CD4-positive, alpha-beta T cell (primary cell): ENCODE measurements around the gene MED13. TPM values are rescaled to one million over a fixed set of nuclear protein-coding genes. Genes with fewer than 3 reads are reported as not detected.

Experiments
- ATAC-seq: fragments of 200-7000 bp; cut with Tn5 transposase; one replicate; pipeline ENCODE4 v1.10.0; 2022; ENCODE audit warnings: mild to moderate bottlenecking; ENCODE audit not compliant: poor library complexity
- CTCF ChIA-PET: fragments of 350-600 bp; sonication (Branson Sonifier 250); formaldehyde crosslinking; loops from one replicate; lab custom pipeline; 2021; ENCODE audit warnings: antibody characterized with exemption, inconsistent platforms; lab: Charles Lee
- POLR2A ChIA-PET: fragments of 350-600 bp; sonication (Branson Sonifier 250); formaldehyde crosslinking; loops from one replicate; lab custom pipeline; 2021; ENCODE audit warnings: antibody characterized with exemption, inconsistent platforms; lab: Charles Lee
- DNase-seq, 14 experiments: peaks; one replicate each; pipeline ENCODE4 v3.0.0-alpha.2; 2013 to 2020; ENCODE audit warnings: mixed read lengths in 2 of 14
- H3K27ac ChIP-seq, 2 donors: one replicate each; pipeline versions ENCODE4 v1.5.1 to v1.7.0; 2013; ENCODE audit warnings: low read length in 2 of 2, low read depth in 1 of 2, mild to moderate bottlenecking in 1 of 2
- H3K27me3 ChIP-seq, 2 experiments: 1 replicate in 1 of 2; 2 replicates in 1 of 2; pipeline versions ENCODE4 v1.6.1 to v1.7.0; 2013; ENCODE audit warnings: low read length in 2 of 2, control low read depth in 1 of 2, mild to moderate bottlenecking in 1 of 2, moderate library complexity in 1 of 2; ENCODE audit not compliant: insufficient read depth in 2 of 2, control insufficient read depth in 1 of 2
- H3K36me3 ChIP-seq: one replicate; pipeline ENCODE4 v1.6.1; 2013; ENCODE audit warnings: low read length, control low read depth; ENCODE audit not compliant: insufficient read depth
- H3K4me1 ChIP-seq: one replicate; pipeline ENCODE4 v1.6.1; 2013; ENCODE audit warnings: low read length, control low read depth; ENCODE audit not compliant: insufficient read depth
- H3K4me3 ChIP-seq: one replicate; pipeline ENCODE4 v1.5.1; 2013; ENCODE audit warnings: mild to moderate bottlenecking, low read length, moderate library complexity
- H3K9me3 ChIP-seq, 2 experiments: 1 replicate in 1 of 2; 2 replicates in 1 of 2; pipeline versions ENCODE4 v1.6.1 to v1.7.0; 2013; ENCODE audit warnings: low read length in 2 of 2, mild to moderate bottlenecking in 2 of 2, control low read depth in 1 of 2, moderate library complexity in 1 of 2; ENCODE audit not compliant: control insufficient read depth in 1 of 2, insufficient read depth in 1 of 2
- H3K27ac Mint-ChIP-seq: one replicate; pipeline ENCODE4 v1.8.0; 2020; ENCODE audit warnings: mixed read lengths
- H3K27me3 Mint-ChIP-seq: one replicate; pipeline ENCODE4 v1.8.0; 2021; ENCODE audit warnings: mixed read lengths
- H3K36me3 Mint-ChIP-seq: one replicate; pipeline ENCODE4 v1.8.0; 2021; ENCODE audit warnings: low read depth, mixed read lengths
- H3K4me1 Mint-ChIP-seq: one replicate; pipeline ENCODE4 v1.8.0; 2021; ENCODE audit warnings: low read depth, mixed read lengths
- H3K4me3 Mint-ChIP-seq: one replicate; pipeline ENCODE4 v1.8.0; 2020; ENCODE audit warnings: mild to moderate bottlenecking, mixed read lengths
- H3K9me3 Mint-ChIP-seq: one replicate; pipeline ENCODE4 v1.8.0; 2020; ENCODE audit warnings: mixed read lengths
- CTCF ChIP-seq: fragments of 200-600 bp; IDR thresholded peaks from one replicate; pipeline ENCODE4 v1.8.0; 2022; ENCODE audit warnings: antibody characterized with exemption, mild to moderate bottlenecking
- intact Hi-C, 2 experiments: fragments of 100-400 bp; cut with DNase I in 1 of 2; cut with micrococcal nuclease in 1 of 2; formaldehyde crosslinking; loops; one replicate each; pipeline versions ENCODE4 v1.15.1 to v1.9.0; 2023 to 2025; cut with DNase I, micrococcal nuclease
- total RNA-seq, 174 experiments: library from RNA in 2 of 174; stranded (reverse) in 2 of 174; gene quantifications; one replicate each; pipeline ENCODE4 v1.2.3 and lab custom pipeline; 2021 to 2026

The MED13 gene
- total RNA-seq, 2 experiments from 2014 or later, result 75.7 to 85.8 TPM

DNA sequence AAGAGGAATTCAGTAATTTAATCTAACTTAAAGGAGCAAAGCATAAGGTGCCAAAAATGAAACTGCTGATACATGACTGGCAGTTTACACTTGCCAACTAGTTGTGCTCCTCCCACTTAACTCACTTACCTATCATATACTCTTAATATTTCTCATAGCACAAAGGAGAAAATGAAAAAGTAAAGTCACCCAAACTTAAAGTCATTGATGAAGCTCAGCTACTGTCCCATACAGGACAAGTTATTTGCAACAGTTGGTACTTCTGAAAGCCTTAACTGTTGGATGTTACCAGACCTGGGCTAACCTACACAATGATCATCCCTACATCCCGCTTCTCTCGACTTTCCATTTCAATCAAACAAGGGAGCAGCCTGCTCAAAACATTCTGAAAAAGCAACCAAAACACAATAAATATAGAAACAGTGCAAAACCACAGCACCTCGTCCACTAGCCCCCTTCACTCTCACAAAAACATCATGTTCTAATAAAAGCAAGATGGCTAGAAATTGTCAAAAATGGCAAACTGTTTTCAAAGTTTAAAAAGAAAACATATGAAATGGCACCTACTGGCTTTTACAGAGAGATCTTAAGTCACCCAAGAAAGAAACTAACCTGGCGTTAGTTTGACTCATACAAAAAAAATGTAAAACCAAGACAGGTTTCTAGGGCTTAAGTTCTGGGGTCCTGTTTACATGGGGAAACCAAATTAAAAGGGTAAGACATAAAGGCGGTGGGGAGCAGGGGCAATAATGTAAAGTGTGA, 868 bp downstream of the MED13 start:
- H3K27me3 ChIP-seq, result no peaks in the 10 kb centered on the region
- peak overlapping the region; percentile 100 for H3K4me3 ChIP-seq
- peaks cover 51% of the 10 kb centered on the region for H3K4me1 Mint-ChIP-seq
- ATAC-seq, result peak; percentile 14
- peaks cover 14% of the 10 kb centered on the region for H3K4me1 ChIP-seq
- H3K36me3 ChIP-seq, result peaks cover 21% of the 10 kb centered on the region
- intact Hi-C loops, result loop anchor here (2.0 to 10.0 kb wide), 4 partner anchors 137 to 1989 kb away; partner anchors contain the start of genes INTS2 (in 2 of the 2), HEATR6 (in 1 of the 2) and TANC2 (in 1 of the 2)
- H3K27ac ChIP-seq, result peak overlapping the region; percentile 59 to 66
- no peaks in the 10 kb centered on the region for H3K9me3 ChIP-seq
- peak in 3 of 14 experiments; percentile 49 to 61 (median 51) for DNase-seq
- POLR2A ChIA-PET, result interaction anchor here (0.6 to 1.2 kb wide), 3 partner anchors 11 to 201 kb away, joined by 3 to 5 read pairs (median 3); no protein-coding TSS in a partner anchor
- H3K27me3 Mint-ChIP-seq, result no peaks in the 10 kb centered on the region
- CTCF ChIA-PET, result interaction anchor here (0.8 kb wide), 1 partner anchor 11 kb away, joined by 3 read pairs; no protein-coding TSS in a partner anchor
- peaks cover 51% of the 10 kb centered on the region for H3K36me3 Mint-ChIP-seq
- peak overlapping the region; percentile 97 for H3K27ac Mint-ChIP-seq
- H3K4me3 Mint-ChIP-seq, result peak overlapping the region; percentile 97
- no peak for TF ChIP-seq CTCF
- no peaks in the 10 kb centered on the region for H3K9me3 Mint-ChIP-seq

DNA sequence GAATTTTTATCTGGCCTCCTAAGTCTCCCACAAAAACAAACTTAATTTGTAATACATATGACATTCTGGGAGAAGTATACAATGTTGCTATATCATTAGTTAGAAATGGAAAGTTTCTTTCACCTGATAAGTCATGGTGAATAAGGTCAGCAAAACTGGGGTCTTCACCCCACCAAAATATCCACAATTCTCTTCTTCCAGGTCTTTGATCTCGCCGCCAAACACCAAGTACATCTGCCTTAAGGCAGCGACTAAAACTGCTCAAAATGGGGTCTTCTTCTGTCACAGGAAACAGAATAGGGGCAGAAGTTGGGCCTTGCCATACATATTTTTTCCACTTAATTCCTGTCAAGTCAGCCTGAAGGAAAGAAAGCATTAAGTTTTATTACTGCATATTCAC, 2.1 kb downstream of the MED13 start:
- peaks cover 14% of the 10 kb centered on the region for H3K4me1 ChIP-seq
- ChIA-PET CTCF (no interaction called here), POLR2A (interaction anchor here (1.0 kb wide), 1 partner anchor 9 kb away, joined by 4 read pairs; no protein-coding TSS in a partner anchor)
- no peaks in the 10 kb centered on the region for H3K9me3 ChIP-seq
- TF ChIP-seq CTCF, result no peak
- no peaks in the 10 kb centered on the region for H3K9me3 Mint-ChIP-seq
- ATAC-seq (no peak), DNase-seq (no peak)
- intact Hi-C loops, result loop anchor here (10.0 kb wide), 3 partner anchors 648 to 1988 kb away; partner anchors contain the start of genes HEATR6 (in 1 of the 2) and TANC2 (in 1 of the 2)
- peak overlapping the region; percentile 97 for H3K4me3 Mint-ChIP-seq
- no peak overlapping the region for H3K27ac ChIP-seq
- H3K27me3 Mint-ChIP-seq, result no peaks in the 10 kb centered on the region
- H3K4me1 Mint-ChIP-seq, result peaks cover 61% of the 10 kb centered on the region
- peaks cover 64% of the 10 kb centered on the region for H3K36me3 Mint-ChIP-seq
- no peaks in the 10 kb centered on the region for H3K27me3 ChIP-seq
- H3K4me3 ChIP-seq, result peak overlapping the region; percentile 100
- peaks cover 26% of the 10 kb centered on the region for H3K36me3 ChIP-seq
- H3K27ac Mint-ChIP-seq, result peak overlapping the region; percentile 97

GRCh38 chr17:62062302-62062701, 2.8 kb downstream of the MED13 start:
- H3K4me1 Mint-ChIP-seq, result peaks cover 67% of the 10 kb centered on the region
- Histone ChIP-seq H3K4me1 (peaks cover 14% of the 10 kb centered on the region), H3K9me3 (no peaks in the 10 kb centered on the region), H3K36me3 (peaks cover 27% of the 10 kb centered on the region), H3K4me3 (peak overlapping the region; percentile 100), H3K27ac (no peak overlapping the region), H3K27me3 (no peaks in the 10 kb centered on the region)
- no peak for TF ChIP-seq CTCF
- DNase-seq (no peak), ATAC-seq (no peak)
- no peaks in the 10 kb centered on the region for H3K9me3 Mint-ChIP-seq
- intact Hi-C loops, result loop anchor here (10.0 kb wide), 3 partner anchors 648 to 1988 kb away; partner anchors contain the start of genes HEATR6 (in 1 of the 2) and TANC2 (in 1 of the 2)
- CTCF ChIA-PET, result no interaction called here
- POLR2A ChIA-PET, result interaction anchor here (1.0 kb wide), 1 partner anchor 9 kb away, joined by 4 read pairs; no protein-coding TSS in a partner anchor
- no peak overlapping the region for H3K27ac Mint-ChIP-seq
- H3K27me3 Mint-ChIP-seq, result no peaks in the 10 kb centered on the region
- H3K4me3 Mint-ChIP-seq, result peak overlapping the region; percentile 97
- H3K36me3 Mint-ChIP-seq, result peaks cover 71% of the 10 kb centered on the region
